Stimulated activated naive B cell treated with anti-CD40 and anti-IgM and Interleukin-4, amounts not matched to agents 10 μg/mL and 1 μg/mL and 100 μg/mL, for 72 hours (primary cell): ENCODE results near the gene LRRC27.
"Not testable (repeated sequence)": the region's sequence is repeated elsewhere in the genome, so short reads cannot be mapped to it uniquely, and the experiment has no call there.

Experiments used
- ATAC-seq, 2 donors: fragments of 150-1000 bp; cut with Tn5 transposase; replicated peaks; 2 replicates each; pipeline ENCODE4 v1.10.0; 2021; ENCODE audit warnings: moderate library complexity in 1 of 2
- DNase-seq: peaks from one replicate; pipeline ENCODE4 v3.0.0; 2021
- H3K27ac Mint-ChIP-seq: one replicate; pipeline ENCODE4 v1.8.0; 2022; ENCODE audit warnings: mild to moderate bottlenecking, mixed read lengths
- H3K27me3 Mint-ChIP-seq, 2 donors: one replicate each; pipeline ENCODE4 v1.8.0; 2022; ENCODE audit warnings: mixed read lengths in 2 of 2
- H3K36me3 Mint-ChIP-seq, 2 donors: one replicate each; pipeline ENCODE4 v1.8.0; 2022; ENCODE audit warnings: mixed read lengths in 2 of 2, mild to moderate bottlenecking in 1 of 2
- H3K4me1 Mint-ChIP-seq, 2 donors: one replicate each; pipeline ENCODE4 v1.8.0; 2022; ENCODE audit warnings: mixed read lengths in 2 of 2, mild to moderate bottlenecking in 1 of 2
- H3K4me3 Mint-ChIP-seq, 2 donors: one replicate each; pipeline ENCODE4 v1.8.0; 2022; ENCODE audit warnings: mild to moderate bottlenecking in 2 of 2, mixed read lengths in 2 of 2, moderate library complexity in 1 of 2
- H3K9me3 Mint-ChIP-seq, 2 donors: one replicate each; pipeline ENCODE4 v1.8.0; 2022; ENCODE audit warnings: mixed read lengths in 2 of 2, mild to moderate bottlenecking in 1 of 2

The LRRC27 gene

GRCh38 chr10:132333386-132333785, 1.4 kb downstream of the LRRC27 start:
- Mint-ChIP-seq H3K27ac (peak overlapping the region; percentile 97), H3K36me3 (peaks cover 11 to 35% of the 10 kb centered on the region in 2 donors), H3K27me3 (no peaks in the 10 kb centered on the region), H3K4me3 (peak overlapping the region; percentile 49 to 91), H3K4me1 (peaks cover 47 to 86% of the 10 kb centered on the region in 2 donors), H3K9me3 (no peaks in the 10 kb centered on the region)
- ATAC-seq, result no peak
- no peak for DNase-seq

GRCh38 chr10:132334631-132335188, 2.7 kb downstream of the LRRC27 start:
- no peak for DNase-seq
- H3K4me1 Mint-ChIP-seq, result peaks cover 39 to 73% of the 10 kb centered on the region in 2 donors
- peak overlapping the region; percentile 16 to 29 for H3K4me3 Mint-ChIP-seq

DNA sequence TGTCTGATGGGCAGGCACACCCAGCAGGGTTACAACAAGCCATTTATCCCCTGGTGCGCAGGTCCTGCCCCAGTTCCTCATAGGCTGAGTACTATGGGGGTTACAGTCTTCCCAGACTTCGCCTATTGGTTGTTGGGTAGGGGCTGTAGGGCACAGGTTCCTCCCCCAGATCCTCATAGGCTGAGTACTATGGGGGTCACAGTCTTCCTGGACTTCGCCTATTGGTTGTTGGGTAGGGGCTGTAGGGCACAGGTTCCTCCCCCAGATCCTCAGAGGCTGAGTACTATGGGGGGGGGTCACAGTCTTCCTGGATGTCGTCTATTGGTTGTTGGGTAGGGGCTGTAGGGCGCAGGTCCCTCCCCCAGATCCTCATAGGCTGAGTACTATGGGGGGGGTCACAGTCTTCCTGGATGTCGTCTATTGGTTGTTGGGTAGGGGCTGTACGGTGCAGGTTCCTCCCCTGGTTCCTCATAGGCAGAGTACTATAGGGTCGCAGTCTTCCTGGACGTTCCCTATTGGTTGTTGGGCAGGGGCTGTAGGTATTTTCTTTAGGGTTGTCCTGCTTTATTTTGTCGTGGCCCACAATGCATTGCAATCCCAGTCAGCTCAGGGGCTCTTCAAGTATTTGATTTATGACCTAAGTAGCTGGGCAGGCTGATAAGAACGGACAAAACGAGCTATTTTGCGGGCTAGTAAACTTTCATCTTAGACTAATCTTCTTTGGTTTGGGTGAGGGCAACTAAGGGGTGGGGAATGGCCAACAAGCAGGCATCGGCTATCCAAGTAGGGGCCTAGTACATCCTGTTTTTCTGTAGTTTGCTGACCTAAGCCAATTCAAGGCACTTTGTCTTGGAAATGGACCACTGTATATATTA, 3.4 kb downstream of the LRRC27 start:
- peaks cover 5 to 25% of the 10 kb centered on the region in 2 donors for H3K36me3 Mint-ChIP-seq
- ATAC-seq (peak; percentile 46 to 48), DNase-seq (peak; percentile 53)
- H3K27me3 Mint-ChIP-seq, result no peaks in the 10 kb centered on the region
- H3K4me1 Mint-ChIP-seq, result peaks cover 32 to 66% of the 10 kb centered on the region in 2 donors
- H3K9me3 Mint-ChIP-seq, result no peaks in the 10 kb centered on the region
- H3K4me3 Mint-ChIP-seq, result peak overlapping the region; percentile 58 to 66
- peak overlapping the region; percentile 86 for H3K27ac Mint-ChIP-seq

More at GRCh38 chr10:132334631-132335188, 2.7 kb downstream of the LRRC27 start:
- ATAC-seq, result no peak
- Mint-ChIP-seq H3K36me3 (peaks cover 7 to 32% of the 10 kb centered on the region in 2 donors), H3K9me3 (no peaks in the 10 kb centered on the region), H3K27me3 (no peaks in the 10 kb centered on the region), H3K27ac (no peak overlapping the region)

DNA sequence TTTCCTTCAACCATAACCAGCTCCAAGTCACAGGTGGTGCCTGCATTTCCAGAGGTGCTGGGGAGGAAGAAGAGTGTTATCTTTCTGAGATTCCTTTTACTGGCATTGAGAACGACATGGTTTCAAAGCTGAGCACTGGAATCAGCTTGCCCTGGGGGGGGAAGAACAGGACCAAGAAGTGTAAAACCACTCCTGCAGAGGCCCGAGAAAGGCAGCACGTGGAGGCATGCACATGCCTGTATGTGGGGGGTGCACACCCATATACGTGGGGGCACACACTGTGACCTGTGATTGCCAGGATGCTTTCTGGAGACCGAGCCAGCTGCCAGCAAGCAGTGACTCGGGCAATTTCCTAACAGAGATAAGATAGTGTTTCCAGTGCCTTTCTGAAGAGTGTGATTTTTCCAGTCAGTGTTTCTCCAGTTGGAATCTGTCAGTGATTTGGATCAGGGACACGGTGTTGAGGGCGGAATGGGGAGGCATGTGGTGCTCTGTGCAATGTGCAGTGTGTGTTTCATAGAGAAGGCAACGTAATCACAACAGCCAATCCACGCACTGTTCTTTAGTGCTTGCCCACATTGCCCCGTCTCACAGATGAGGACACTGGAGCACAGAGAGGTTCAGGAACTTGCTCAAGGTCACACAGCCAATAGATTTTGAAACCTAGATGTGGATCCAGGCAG, 4.2 kb downstream of the LRRC27 start:
- H3K4me1 Mint-ChIP-seq, result peaks cover 32 to 58% of the 10 kb centered on the region in 2 donors
- no peaks in the 10 kb centered on the region for H3K27me3 Mint-ChIP-seq
- H3K4me3 Mint-ChIP-seq, result peak overlapping the region; percentile 58 to 66
- no peaks in the 10 kb centered on the region for H3K9me3 Mint-ChIP-seq
- peak overlapping the region; percentile 86 for H3K27ac Mint-ChIP-seq
- DNase-seq (no peak), ATAC-seq (no peak)
- H3K36me3 Mint-ChIP-seq, result peaks cover 4 to 23% of the 10 kb centered on the region in 2 donors

DNA sequence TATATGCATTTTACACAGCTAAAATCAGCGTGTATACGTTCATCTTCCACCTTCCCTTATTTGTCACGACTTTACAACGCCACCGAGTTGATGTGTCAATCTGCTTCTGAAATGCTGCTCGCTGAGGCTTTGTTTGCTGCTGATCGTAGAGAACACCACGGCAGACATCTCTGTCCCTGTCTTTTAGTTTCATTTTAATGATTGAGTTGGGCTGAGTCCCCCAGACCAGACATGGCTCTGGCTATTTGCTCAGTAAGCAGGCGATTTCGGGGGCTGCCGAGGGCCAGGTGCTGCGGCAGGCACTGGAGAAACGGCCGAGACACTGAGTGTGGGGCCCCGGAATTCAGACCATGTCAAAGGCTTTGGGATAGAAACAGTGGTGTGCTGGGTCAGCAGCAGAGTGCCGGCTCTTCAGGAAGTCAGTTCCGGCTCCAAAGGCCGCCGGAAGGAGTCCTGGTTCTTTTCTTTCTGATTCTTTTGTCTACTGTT, 5.0 kb downstream of the LRRC27 start:
- no peak for DNase-seq
- Mint-ChIP-seq H3K27ac (peak overlapping the region; percentile 96), H3K4me1 (peaks cover 31 to 50% of the 10 kb centered on the region in 2 donors), H3K9me3 (no peaks in the 10 kb centered on the region), H3K27me3 (no peaks in the 10 kb centered on the region), H3K36me3 (peaks cover 6 to 22% of the 10 kb centered on the region in 2 donors), H3K4me3 (peak overlapping the region; percentile 87 to 93)
- no peak for ATAC-seq

GRCh38 chr10:132337854-132338253, 5.9 kb downstream of the LRRC27 start:
- not testable (repeated sequence) for H3K27ac Mint-ChIP-seq, H3K9me3 Mint-ChIP-seq, ATAC-seq, H3K27me3 Mint-ChIP-seq, DNase-seq
- Mint-ChIP-seq H3K4me1 (peaks cover 26 to 43% of the 10 kb centered on the region in 2 donors), H3K36me3 (peaks cover 10 to 27% of the 10 kb centered on the region in 2 donors), H3K4me3 (peak overlapping the region in 1 of 2 donors; percentile 87)

DNA sequence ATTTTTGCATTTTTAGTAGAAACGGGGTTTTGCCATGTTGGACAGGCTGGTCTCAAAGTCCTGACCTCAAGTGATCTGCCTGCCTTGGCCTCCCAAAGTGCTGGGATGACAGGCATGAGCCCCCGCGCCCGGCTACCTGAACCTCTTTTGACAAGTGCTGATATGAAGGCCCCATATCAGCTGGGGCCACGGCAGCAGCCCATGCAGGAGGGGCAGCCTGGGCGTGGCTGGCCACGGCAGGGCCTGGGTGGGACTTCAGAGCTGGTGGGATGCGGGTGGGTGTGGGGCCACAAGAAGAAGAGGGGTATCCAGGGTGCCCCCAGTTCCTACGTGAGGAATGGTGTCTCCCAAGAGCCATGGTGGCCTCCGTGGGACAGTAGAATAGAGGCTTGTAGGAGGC, 6.9 kb downstream of the LRRC27 start:
- peaks cover 10 to 27% of the 10 kb centered on the region in 2 donors for H3K36me3 Mint-ChIP-seq
- DNase-seq (no peak), ATAC-seq (no peak)
- no peak overlapping the region for H3K4me3 Mint-ChIP-seq
- peaks cover 0 to 3% of the 10 kb centered on the region in 2 donors for H3K9me3 Mint-ChIP-seq
- no peak overlapping the region for H3K27ac Mint-ChIP-seq
- H3K4me1 Mint-ChIP-seq, result peaks cover 19 to 33% of the 10 kb centered on the region in 2 donors
- H3K27me3 Mint-ChIP-seq, result no peaks in the 10 kb centered on the region

DNA sequence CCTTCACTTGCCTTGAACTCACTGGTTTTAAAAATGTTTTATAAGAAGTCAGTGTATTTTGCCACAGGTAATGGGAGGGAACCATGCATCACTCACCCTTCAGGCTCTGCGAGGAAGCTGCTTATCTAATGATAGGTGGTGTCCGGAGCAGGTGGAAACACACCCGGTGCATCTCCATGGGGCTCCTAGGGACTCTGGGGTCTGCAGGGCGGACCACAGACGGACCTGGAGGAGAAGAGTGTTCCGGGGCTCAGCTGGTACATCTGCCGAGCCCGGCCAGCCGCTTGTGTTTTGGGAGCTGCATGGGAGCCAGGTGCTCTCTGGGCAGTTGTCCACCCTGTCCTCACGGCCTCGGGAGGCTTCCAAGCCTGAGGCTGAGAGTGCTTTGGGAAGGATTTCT, 7.3 kb downstream of the LRRC27 start:
- ATAC-seq (no peak), DNase-seq (no peak)
- peaks cover 17 to 29% of the 10 kb centered on the region in 2 donors for H3K4me1 Mint-ChIP-seq
- no peak overlapping the region for H3K27ac Mint-ChIP-seq
- peaks cover 10 to 27% of the 10 kb centered on the region in 2 donors for H3K36me3 Mint-ChIP-seq
- peaks cover 0 to 3% of the 10 kb centered on the region in 2 donors for H3K9me3 Mint-ChIP-seq
- no peaks in the 10 kb centered on the region for H3K27me3 Mint-ChIP-seq
- no peak overlapping the region for H3K4me3 Mint-ChIP-seq

- no peak overlapping the region for H3K4me3 Mint-ChIP-seq
- H3K27me3 Mint-ChIP-seq, result no peaks in the 10 kb centered on the region
- H3K9me3 Mint-ChIP-seq, result peaks cover 0 to 3% of the 10 kb centered on the region in 2 donors
- no peak for ATAC-seq
- DNase-seq, result no peak
- H3K27ac Mint-ChIP-seq, result no peak overlapping the region
- H3K36me3 Mint-ChIP-seq, result peaks cover 18 to 33% of the 10 kb centered on the region in 2 donors
- peaks cover 14 to 22% of the 10 kb centered on the region in 2 donors for H3K4me1 Mint-ChIP-seq
These were observed 9.0 kb downstream of the LRRC27 start for GRCh38 chr10:132341017-132341416.

DNA sequence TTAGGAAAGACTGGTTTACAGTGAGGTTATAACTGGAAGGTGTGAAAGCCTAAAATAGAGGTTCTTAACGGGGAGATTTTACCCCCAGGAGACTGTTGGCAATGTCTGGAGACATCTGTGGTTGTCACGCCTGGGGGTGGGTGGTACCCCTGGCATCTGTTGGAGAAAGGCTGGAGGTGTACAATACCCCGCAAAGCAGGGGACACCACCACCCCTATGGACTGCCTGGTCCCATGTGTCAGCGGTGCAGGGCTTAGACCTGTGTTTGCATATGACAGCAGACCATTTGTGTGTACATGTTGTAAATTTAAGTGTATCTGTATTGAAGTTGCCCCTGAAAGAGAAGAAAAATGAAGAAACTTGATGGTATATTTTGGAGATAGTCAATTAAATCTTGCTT, 9.8 kb downstream of the LRRC27 start:
- Mint-ChIP-seq H3K4me1 (peaks cover 9 to 18% of the 10 kb centered on the region in 2 donors), H3K27ac (no peak overlapping the region), H3K4me3 (no peak overlapping the region), H3K9me3 (peaks cover 0 to 3% of the 10 kb centered on the region in 2 donors), H3K27me3 (no peaks in the 10 kb centered on the region), H3K36me3 (peaks cover 21 to 35% of the 10 kb centered on the region in 2 donors)
- ATAC-seq (no peak), DNase-seq (no peak)

DNA sequence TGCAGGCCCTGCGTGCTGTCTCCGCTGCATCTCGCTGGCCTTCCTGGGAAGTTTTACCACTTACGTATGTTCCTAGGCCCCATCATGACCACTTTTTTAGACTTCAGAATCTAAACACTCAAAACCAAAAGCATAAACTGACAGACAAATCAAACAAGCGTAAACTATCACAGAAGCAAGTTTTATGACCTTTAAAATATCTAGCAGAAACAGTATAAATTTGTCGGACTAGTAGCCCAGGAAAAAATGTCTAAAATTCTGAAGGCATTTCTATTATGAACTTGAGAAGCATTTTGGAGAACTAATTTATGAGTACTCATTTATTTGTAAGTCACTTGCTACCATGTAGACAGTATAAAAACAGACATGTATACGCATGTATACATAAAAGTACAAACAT, 10.6 kb downstream of the LRRC27 start:
- Mint-ChIP-seq H3K4me1 (peaks cover 10 to 18% of the 10 kb centered on the region in 2 donors), H3K27me3 (no peaks in the 10 kb centered on the region), H3K9me3 (peaks cover 0 to 3% of the 10 kb centered on the region in 2 donors), H3K27ac (no peak overlapping the region), H3K36me3 (peaks cover 26 to 35% of the 10 kb centered on the region in 2 donors), H3K4me3 (no peak overlapping the region)
- DNase-seq, result no peak
- no peak for ATAC-seq

GRCh38 chr10:132344386-132344785, 12.4 kb downstream of the LRRC27 start:
- peaks cover 29 to 44% of the 10 kb centered on the region in 2 donors for H3K36me3 Mint-ChIP-seq
- peaks cover 0 to 3% of the 10 kb centered on the region in 2 donors for H3K9me3 Mint-ChIP-seq
- no peak overlapping the region for H3K4me3 Mint-ChIP-seq
- H3K4me1 Mint-ChIP-seq, result peaks cover 10 to 17% of the 10 kb centered on the region in 2 donors
- DNase-seq (no peak), ATAC-seq (no peak)
- H3K27me3 Mint-ChIP-seq, result no peaks in the 10 kb centered on the region
- H3K27ac Mint-ChIP-seq, result no peak overlapping the region

GRCh38 chr10:132345345-132345744, 13.4 kb downstream of the LRRC27 start:
- ATAC-seq (no peak), DNase-seq (no peak)
- no peaks in the 10 kb centered on the region for H3K27me3 Mint-ChIP-seq
- H3K4me3 Mint-ChIP-seq, result no peak overlapping the region
- H3K4me1 Mint-ChIP-seq, result peaks cover 10 to 17% of the 10 kb centered on the region in 2 donors
- no peak overlapping the region for H3K27ac Mint-ChIP-seq
- H3K9me3 Mint-ChIP-seq, result peaks cover 0 to 3% of the 10 kb centered on the region in 2 donors
- peaks cover 31 to 47% of the 10 kb centered on the region in 2 donors for H3K36me3 Mint-ChIP-seq

GRCh38 chr10:132346806-132347205, 14.8 kb downstream of the LRRC27 start:
- Mint-ChIP-seq H3K36me3 (peaks cover 32 to 47% of the 10 kb centered on the region in 2 donors), H3K27ac (peak overlapping the region; percentile 1), H3K9me3 (peaks cover 0 to 3% of the 10 kb centered on the region in 2 donors), H3K27me3 (no peaks in the 10 kb centered on the region), H3K4me3 (no peak overlapping the region), H3K4me1 (peaks cover 10 to 17% of the 10 kb centered on the region in 2 donors)
- DNase-seq (no peak), ATAC-seq (no peak)
